Lung (tissue), 12 donors: Measurements from ENCODE around the gene SRM. TPM values are rescaled to one million over a fixed set of nuclear protein-coding genes. Genes with fewer than 3 reads are reported as not detected.
A peak's percentile ranks its signal among the peaks of the same experiment; 100 is the strongest.

Source experiments
- ATAC-seq: fragments of 200-7000 bp; cut with Tn5 transposase; one replicate; pipeline ENCODE4 v1.9.1; 2020; ENCODE audit warnings: moderate number of reproducible peaks; ENCODE audit not compliant: insufficient read depth, low FRiP score
- DNase-seq, 3 donors: peaks; one replicate each; pipeline ENCODE4 v3.0.0-alpha.2; 2013 to 2017
- H3K27ac ChIP-seq, 2 donors: one replicate each; pipeline ENCODE4 v1.5.1; 2013; ENCODE audit warnings: mild to moderate bottlenecking in 2 of 2, moderate library complexity in 2 of 2, control low read depth in 1 of 2, inconsistent platforms in 1 of 2, low read depth in 1 of 2, low read length in 1 of 2
- H3K27me3 ChIP-seq, 3 donors: one replicate each; pipeline ENCODE4 v1.5.1; 2013; ENCODE audit warnings: low read length in 2 of 3; ENCODE audit not compliant: control insufficient read depth in 3 of 3, insufficient read depth in 3 of 3
- H3K36me3 ChIP-seq, 4 donors: one replicate each; pipeline ENCODE4 v1.5.1; 2013; ENCODE audit warnings: low read length in 4 of 4, mild to moderate bottlenecking in 1 of 4, moderate library complexity in 1 of 4; ENCODE audit not compliant: control insufficient read depth in 4 of 4, insufficient read depth in 4 of 4
- H3K4me1 ChIP-seq, 5 donors: one replicate each; pipeline ENCODE4 v1.5.1; 2013; ENCODE audit warnings: low read length in 5 of 5, mild to moderate bottlenecking in 2 of 5, moderate library complexity in 1 of 5; ENCODE audit not compliant: control insufficient read depth in 5 of 5, insufficient read depth in 5 of 5
- H3K4me3 ChIP-seq: one replicate; pipeline ENCODE4 v1.5.1; 2013; ENCODE audit warnings: mild to moderate bottlenecking, control low read depth, moderate library complexity
- H3K9ac ChIP-seq, 2 donors: one replicate each; pipeline ENCODE4 v1.5.1; 2013; ENCODE audit warnings: low read length in 2 of 2, control low read depth in 1 of 2; ENCODE audit not compliant: insufficient read depth in 1 of 2
- H3K9me3 ChIP-seq, 4 donors: one replicate each; pipeline ENCODE4 v1.5.1; 2013; ENCODE audit warnings: low read length in 3 of 4, mild to moderate bottlenecking in 1 of 4, moderate library complexity in 1 of 4; ENCODE audit not compliant: control insufficient read depth in 4 of 4, insufficient read depth in 3 of 4
- CTCF ChIP-seq: IDR thresholded peaks from 2 replicates; pipeline ENCODE4 v1.5.1; 2012; ENCODE audit warnings: mild to moderate bottlenecking; ENCODE audit errors: control extremely low read depth, extremely low read depth
- WGBS, 2 donors: extraction: QIAGEN DNeasy Blood & Tissue Kit; methylation state at CpG; one replicate each; pipeline ENCODE4 v1.1.7; 2013; 5-methylcytosine and 5-hydroxymethylcytosine counted together
- polyA plus RNA-seq, 2 donors: library from polyadenylated mRNA; stranded (reverse); fragments of 200-250 nt; gene quantifications; one replicate each; pipeline ENCODE4 v1.2.1, GENCODE V29; 2013
- total RNA-seq, 2 donors: library from RNA; depleted of rRNA in 1 of 2; stranded (reverse); fragments of >200 nt in 1 of 2; gene quantifications; one replicate each; pipeline ENCODE4 v1.2.1, GENCODE V29; 2014 to 2021
- donor health status: control.
- donor health status: control.
- donor health status: Bipolar disorder and iron deficiency.
- donor health status: healthy.
- donor health status: DM: yes; HTN: yes; CAD: no.

Gene SRM
- total and polyA plus RNA-seq, 4 donors = 12.3 to 132 (median 115) TPM

DNA sequence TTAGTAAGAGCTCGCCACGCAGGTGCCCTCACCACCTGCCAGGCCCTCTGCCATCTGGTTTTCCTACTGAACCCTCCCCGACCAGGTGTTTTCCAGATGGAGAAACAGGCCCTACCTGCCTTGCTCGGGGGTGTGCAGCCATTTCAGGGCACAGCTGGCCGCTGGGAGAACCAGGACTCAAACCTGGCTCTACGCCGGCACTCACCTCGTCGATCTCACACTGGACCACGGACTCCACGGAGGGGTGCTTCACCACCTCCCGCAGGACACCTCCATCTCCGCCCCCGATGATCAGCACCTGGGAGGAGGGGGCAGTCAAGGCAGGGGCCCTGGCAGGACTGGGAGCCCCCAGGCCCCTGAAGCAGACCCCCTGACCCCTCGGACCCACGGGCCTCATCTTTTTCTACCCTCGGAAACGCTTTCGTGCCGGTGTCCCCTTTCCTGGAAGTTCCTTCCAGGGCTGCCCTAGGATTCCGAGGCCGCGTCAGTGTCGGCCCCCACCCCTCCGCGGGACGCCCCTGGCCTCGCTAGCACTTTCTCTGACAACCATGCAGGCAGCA lies 1.1 kb downstream of the SRM start:
- DNase-seq (no peak), ATAC-seq (no peak)
- peaks cover 0 to 16% (median 6%) of the 10 kb centered on the region in 5 donors for H3K4me1 ChIP-seq
- H3K27me3 ChIP-seq = no peaks in the 10 kb centered on the region
- no peak overlapping the region for H3K27ac ChIP-seq
- peaks cover 0 to 34% (median 4%) of the 10 kb centered on the region in 4 donors for H3K36me3 ChIP-seq
- WGBS, 2 donors = 56 to 58% methylated on average over 28 of the region's 28 CpGs
- no peak overlapping the region for H3K9ac ChIP-seq
- H3K4me3 ChIP-seq = peak overlapping the region; percentile 99
- no peaks in the 10 kb centered on the region for H3K9me3 ChIP-seq
- TF ChIP-seq CTCF = no peak

DNA sequence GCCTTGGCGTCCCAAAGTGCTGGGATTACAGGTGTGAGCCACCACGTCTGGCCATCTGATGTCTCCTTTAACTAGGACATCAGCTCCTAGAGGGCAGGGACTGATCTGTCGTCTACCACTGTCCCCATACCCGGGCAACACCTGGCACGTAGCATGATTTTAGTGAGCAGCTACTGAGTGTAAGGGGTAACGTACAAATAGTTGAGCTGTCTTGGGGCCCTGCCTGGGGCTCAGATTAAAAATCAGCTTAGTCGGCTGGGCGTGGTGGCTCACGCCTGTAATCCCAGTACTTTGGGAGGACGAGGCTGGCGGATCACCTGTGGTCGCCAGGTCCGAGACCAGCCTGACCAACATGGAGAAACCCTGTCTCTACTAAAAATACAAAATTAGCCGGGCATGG lies 1.8 kb downstream of the SRM start:
- no peak overlapping the region for H3K4me3 ChIP-seq
- WGBS, 2 donors = 97% methylated on average over 14 of the region's 14 CpGs
- ATAC-seq = no peak
- H3K36me3 ChIP-seq = peaks cover 0 to 29% (median 4%) of the 10 kb centered on the region in 4 donors
- no peaks in the 10 kb centered on the region for H3K9me3 ChIP-seq
- no peak for DNase-seq
- no peak overlapping the region for H3K27ac ChIP-seq
- peaks cover 0 to 20% (median 6%) of the 10 kb centered on the region in 5 donors for H3K4me1 ChIP-seq
- H3K27me3 ChIP-seq = no peaks in the 10 kb centered on the region
- H3K9ac ChIP-seq = no peak overlapping the region
- TF ChIP-seq CTCF = no peak

GRCh38 chr1:11057477-11057876 lies 2.3 kb downstream of the SRM start:
- DNase-seq = no peak
- H3K27me3 ChIP-seq = peaks cover 0 to 4% (median 0%) of the 10 kb centered on the region in 3 donors
- H3K4me3 ChIP-seq = no peak overlapping the region
- H3K9me3 ChIP-seq = no peaks in the 10 kb centered on the region
- TF ChIP-seq CTCF = no peak
- no peak overlapping the region for H3K27ac ChIP-seq
- no peak for ATAC-seq
- peaks cover 0 to 22% (median 6%) of the 10 kb centered on the region in 5 donors for H3K4me1 ChIP-seq
- no peak overlapping the region for H3K9ac ChIP-seq
- WGBS, 2 donors = 95 to 96% methylated on average over 7 to 8 of the region's 8 CpGs
- H3K36me3 ChIP-seq = peaks cover 0 to 29% (median 4%) of the 10 kb centered on the region in 4 donors

- H3K4me1 ChIP-seq = peaks cover 0 to 22% (median 6%) of the 10 kb centered on the region in 5 donors
- no peak for ATAC-seq
- H3K27ac ChIP-seq = no peak overlapping the region
- no peak for DNase-seq
- H3K27me3 ChIP-seq = peaks cover 0 to 6% (median 0%) of the 10 kb centered on the region in 3 donors
- H3K9me3 ChIP-seq = no peaks in the 10 kb centered on the region
- TF ChIP-seq CTCF = no peak
- peaks cover 0 to 29% (median 4%) of the 10 kb centered on the region in 4 donors for H3K36me3 ChIP-seq
- H3K9ac ChIP-seq = no peak overlapping the region
- H3K4me3 ChIP-seq = no peak overlapping the region
- WGBS, 2 donors = 93% methylated on average over 7 of the region's 7 CpGs
Measured at GRCh38 chr1:11056504-11056903, 3.3 kb downstream of the SRM start.
